Stimulated activated CD8-positive, alpha-beta memory T cell treated with anti-CD3 and anti-CD28 coated beads, Interleukin-2, amount 100 ng/mL, for 1 hour (primary cell): ENCODE data around the gene AKNA.

ENCODE experiments used
- DNase-seq, 2 donors: peaks; one replicate each; pipeline ENCODE4 v3.0.0-alpha.2; 2020; ENCODE audit warnings: low read depth in 2 of 2

Gene AKNA

GRCh38 chr9:114301798-114302565 is 85.8 kb downstream of the AKNA start:
- no peak for DNase-seq

GRCh38 chr9:114300846-114301797 is 86.7 kb downstream of the AKNA start:
- no peak for DNase-seq

- no peak for DNase-seq
These were observed 87.5 kb downstream of the AKNA start for GRCh38 chr9:114300153-114300845.

- DNase-seq = no peak
These were observed 88.3 kb downstream of the AKNA start for GRCh38 chr9:114299286-114300152.

GRCh38 chr9:114296338-114296737 is 91.4 kb downstream of the AKNA start:
- no peak for DNase-seq

GRCh38 chr9:114294664-114295063 is 93.1 kb downstream of the AKNA start:
- no peak for DNase-seq

- no peak for DNase-seq
These were observed 95.7 kb downstream of the AKNA start for GRCh38 chr9:114291886-114292590.

- peak; percentile 46 to 51 for DNase-seq
These were observed 96.7 kb downstream of the AKNA start for GRCh38 chr9:114291064-114291474.

- no peak for DNase-seq
These were observed 97.2 kb downstream of the AKNA start for GRCh38 chr9:114290561-114290986.

GRCh38 chr9:114289571-114290481 is 98.0 kb downstream of the AKNA start:
- DNase-seq = no peak

- no peak for DNase-seq
These were observed 98.7 kb downstream of the AKNA start for GRCh38 chr9:114289106-114289505.

- DNase-seq = no peak
These were observed 99.3 kb downstream of the AKNA start for GRCh38 chr9:114288193-114289091.

- DNase-seq = no peak
These were observed 100.0 kb downstream of the AKNA start for GRCh38 chr9:114287763-114288192.

- no peak for DNase-seq
These were observed 100.6 kb downstream of the AKNA start for GRCh38 chr9:114287001-114287762.

GRCh38 chr9:114286146-114286679 is 101.6 kb downstream of the AKNA start:
- no peak for DNase-seq

- DNase-seq = no peak
These were observed 102.5 kb downstream of the AKNA start for GRCh38 chr9:114285166-114285867.
